HG02678 (cell line): Measurements from ENCODE around the gene AP1G1.

ENCODE experiments used
- ATAC-seq: cut with Tn5 transposase; IDR thresholded peaks from one replicate; pipeline ENCODE4 v1.9.1; 2021; ENCODE audit warnings: mild to moderate bottlenecking, moderate library complexity; ENCODE audit not compliant: unreplicated experiment

AP1G1 gene

GRCh38 chr16:71758293-71758760 lies 50.3 kb downstream of the AP1G1 start:
- ATAC-seq = no peak

DNA sequence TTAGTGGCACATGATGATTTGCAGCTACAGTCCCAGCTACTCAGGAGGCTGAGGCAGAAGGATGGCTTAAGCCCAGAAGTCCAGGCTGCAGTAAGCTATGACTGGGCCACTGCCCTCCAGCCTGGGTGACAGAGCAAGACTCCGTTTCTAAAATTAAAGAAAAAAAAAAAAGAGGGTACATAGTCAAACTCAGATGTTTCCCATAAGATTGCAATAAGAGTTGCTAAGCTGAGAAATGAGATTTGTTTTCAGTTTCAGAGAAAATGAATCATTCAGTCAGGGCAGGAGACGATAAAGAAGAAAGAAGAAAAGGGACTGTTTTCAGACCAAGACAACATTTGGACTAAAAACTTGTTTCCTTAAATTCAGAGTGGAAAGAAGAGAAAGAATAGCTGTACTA lies 54.0 kb downstream of the AP1G1 start:
- no peak for ATAC-seq

- no peak for ATAC-seq
These were observed 54.5 kb downstream of the AP1G1 start for GRCh38 chr16:71754108-71754507.

DNA sequence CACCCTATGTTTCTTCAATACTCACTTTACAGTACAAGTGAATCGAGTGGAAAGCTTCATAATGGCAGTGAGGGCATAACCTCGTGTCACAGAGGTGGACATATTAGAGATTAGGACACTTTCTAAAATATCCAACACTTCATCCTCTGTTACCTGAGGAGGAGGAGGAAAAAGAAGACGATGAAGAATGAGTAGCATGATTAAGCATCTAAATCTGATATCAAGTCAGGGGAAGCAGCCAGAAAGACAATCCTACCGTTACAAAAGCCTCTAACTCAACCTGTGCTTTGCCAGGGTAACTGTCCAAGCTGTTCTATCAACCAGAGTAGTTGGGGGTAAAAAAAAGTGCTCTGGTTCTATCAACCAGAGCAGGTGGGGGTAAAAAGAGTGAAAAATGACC lies 60.4 kb downstream of the AP1G1 start:
- no peak for ATAC-seq

- ATAC-seq = no peak
These were observed 62.1 kb downstream of the AP1G1 start for GRCh38 chr16:71746442-71747046.

GRCh38 chr16:71738855-71739254 lies 69.8 kb downstream of the AP1G1 start:
- ATAC-seq = no peak

GRCh38 chr16:71737501-71737900 lies 71.1 kb downstream of the AP1G1 start:
- ATAC-seq = no peak

DNA sequence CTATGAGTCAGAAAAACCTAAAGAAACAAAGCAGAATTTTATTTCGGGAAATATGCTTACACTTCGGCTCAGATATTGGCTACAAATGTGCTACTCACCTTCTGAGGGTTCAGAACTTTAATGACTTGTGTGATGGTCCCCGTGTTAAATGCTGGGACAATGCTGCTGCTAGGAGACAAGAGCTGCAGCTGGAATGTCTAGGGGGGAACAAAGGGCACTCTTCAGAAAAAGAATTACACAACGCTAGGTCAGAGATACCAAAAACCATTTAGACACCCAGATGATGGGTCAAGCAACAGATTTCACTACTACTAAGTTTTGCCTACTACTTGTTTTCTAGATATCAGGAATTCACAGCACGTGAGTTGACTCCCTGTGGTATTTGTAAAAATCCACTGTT lies 74.1 kb downstream of the AP1G1 start:
- ATAC-seq = no peak

DNA sequence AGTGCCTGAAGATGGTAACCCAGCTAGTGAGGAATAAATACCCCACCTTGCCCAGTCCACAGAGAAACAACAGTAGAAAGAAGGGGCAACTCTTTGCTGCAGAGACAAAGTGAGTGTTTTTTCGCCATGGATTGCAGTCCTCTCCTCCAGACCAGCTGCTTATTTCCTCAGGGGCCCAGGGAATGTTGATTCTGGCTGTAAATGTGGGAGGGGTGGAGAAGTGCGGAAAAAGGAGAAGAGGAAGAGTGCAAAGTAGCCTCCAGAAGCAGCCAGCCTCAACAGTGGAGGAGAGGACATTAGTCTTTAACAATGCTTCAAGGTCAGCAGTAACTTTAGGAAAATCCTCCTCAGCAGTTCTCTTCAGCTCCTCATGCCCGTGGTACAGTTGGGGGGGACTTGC lies 76.0 kb downstream of the AP1G1 start:
- ATAC-seq = no peak

- no peak for ATAC-seq
These were observed 80.9 kb downstream of the AP1G1 start for GRCh38 chr16:71727551-71728324.

GRCh38 chr16:71726476-71727315 lies 81.9 kb downstream of the AP1G1 start:
- ATAC-seq = no peak

DNA sequence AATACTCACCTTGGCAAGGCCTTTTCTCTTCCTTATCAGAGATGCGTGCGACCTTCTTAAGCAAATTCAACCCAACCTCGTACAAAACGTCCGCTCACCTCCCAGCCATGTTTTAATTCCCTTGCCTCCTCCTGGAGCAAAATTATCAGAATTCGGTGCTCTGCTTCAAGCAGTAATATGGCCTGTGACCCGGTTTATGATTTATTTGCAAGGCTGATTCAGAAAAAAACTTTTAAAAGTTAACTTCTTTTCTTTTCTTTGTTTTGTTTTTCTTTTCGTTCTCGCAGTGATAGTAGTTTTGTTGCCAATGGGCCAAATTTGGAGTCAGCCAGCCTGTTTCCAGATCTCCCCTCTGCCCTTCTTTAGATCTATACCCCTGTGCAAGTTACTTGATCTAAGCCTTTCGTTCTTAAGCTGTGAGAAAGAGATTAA lies 84.3 kb downstream of the AP1G1 start, which contains the start of gene PHLPP2:
Gene PHLPP2, minus strand, starts transcription at position 382 of the 432 bp plus-strand sequence. CDS start 9,906 bp downstream, outside the sequence.
- ATAC-seq = no peak

- peak; percentile 79 for ATAC-seq
These were observed 84.9 kb downstream of the AP1G1 start for GRCh38 chr16:71723537-71724319.

DNA sequence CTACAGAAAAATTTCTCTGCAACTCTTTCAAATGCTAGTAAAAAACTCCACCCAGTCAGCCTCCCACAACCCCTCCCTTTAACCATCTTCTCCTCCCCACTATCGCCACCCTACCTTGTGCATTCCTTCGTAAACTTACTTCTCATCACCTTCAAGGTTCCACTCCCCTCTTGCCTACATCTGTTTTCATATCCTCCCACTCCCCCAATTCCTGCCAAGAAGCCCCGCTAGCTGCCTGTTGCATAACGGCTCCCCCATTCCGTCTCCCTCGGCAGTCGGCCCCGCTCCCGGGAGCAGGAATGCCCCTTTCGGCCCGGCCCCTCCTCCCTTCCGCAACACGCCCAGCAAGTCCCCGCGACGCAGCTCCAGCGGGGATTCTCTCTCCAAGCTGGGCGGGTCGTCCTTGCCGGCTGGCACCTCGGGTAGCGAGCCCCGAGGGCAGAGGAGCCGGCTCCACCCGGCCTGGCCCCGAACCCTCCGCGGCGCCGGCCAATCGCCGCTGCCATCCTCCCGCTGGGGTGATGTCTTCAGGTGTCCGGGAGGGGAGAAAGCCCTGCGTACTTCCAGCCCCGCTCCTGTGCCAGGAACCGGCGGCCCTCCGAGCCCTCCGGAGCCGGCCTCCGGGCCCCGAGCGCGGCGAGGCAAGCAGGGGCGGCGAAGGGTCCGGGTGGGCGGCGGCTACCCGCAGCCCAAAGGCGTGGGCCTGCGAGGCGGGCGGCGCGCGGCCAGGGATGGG lies 85.7 kb downstream of the AP1G1 start:
- peak; percentile 34 for ATAC-seq

DNA sequence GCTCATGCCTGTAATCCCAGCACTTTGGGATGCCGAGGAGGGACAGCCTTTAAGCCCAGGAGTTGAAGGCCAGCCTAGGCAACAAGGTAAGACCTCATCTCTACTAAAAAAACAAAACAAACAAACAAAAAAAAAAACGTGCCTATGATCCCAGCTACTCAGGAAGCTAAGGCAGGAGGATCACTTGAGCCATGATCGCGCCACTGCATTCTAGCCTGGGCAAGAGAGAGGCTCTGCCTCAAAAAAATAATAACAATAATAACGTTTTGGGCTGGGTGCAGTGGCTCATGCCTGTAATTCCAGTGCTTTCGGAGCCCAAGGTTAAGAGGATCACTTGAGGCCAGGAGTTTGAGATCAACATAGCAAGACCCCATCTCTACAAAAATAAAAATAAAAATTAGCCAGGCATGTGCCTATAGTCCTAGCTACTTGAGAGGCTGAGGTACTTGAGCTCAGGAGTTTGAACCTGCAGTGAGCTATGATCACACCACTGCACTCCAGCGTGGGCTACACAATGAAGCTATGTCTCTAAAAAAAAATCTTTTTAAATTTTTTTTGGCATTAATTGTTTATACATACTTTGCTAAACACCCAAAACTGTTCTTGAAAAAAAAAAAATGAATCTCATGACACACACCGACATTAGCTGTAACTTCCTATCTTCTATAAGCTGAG lies 87.4 kb downstream of the AP1G1 start:
- no peak for ATAC-seq

DNA sequence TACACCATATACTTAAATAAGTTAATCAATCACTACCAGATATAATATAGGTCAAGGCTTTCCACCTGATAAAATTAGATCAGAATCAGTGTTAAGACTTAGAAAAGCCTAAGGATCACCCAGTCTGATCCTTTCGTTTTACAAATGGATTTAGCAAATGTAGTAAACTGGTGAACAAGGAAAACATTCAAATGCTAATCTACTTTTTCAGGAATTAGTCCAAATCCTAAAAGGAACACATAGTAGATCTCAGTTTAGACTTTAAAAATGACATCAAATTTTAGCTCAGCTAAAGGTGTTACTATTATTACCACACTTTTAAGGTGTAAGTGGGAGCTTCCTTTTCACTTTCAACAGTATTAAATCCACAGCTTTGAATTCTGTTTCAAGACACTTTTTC lies 96.1 kb downstream of the AP1G1 start:
- ATAC-seq = no peak

- ATAC-seq = no peak
These were observed 96.8 kb downstream of the AP1G1 start for GRCh38 chr16:71711789-71712188.

- ATAC-seq = no peak
These were observed 99.3 kb downstream of the AP1G1 start for GRCh38 chr16:71709229-71709781.

GRCh38 chr16:71708696-71709095 lies 99.9 kb downstream of the AP1G1 start:
- no peak for ATAC-seq
